HEK293 (cell line): ENCODE measurements around the gene DNTTIP2.
A peak's percentile ranks its signal among the peaks of the same experiment; 100 is the strongest.
"Not testable (repeated sequence)": the region's sequence is repeated elsewhere in the genome, so short reads cannot be mapped to it uniquely, and the experiment has no call there.

Experiments used
- CTCF ChIA-PET: fragments of 350-600 bp; formaldehyde crosslinking; extraction: SDS; loops from one replicate; lab custom pipeline; 2021; ENCODE audit warnings: antibody characterized with exemption; lab: Yijun Ruan, JAX
- POLR2A ChIA-PET: fragments of 300-600 bp; formaldehyde crosslinking; extraction: SDS; loops from one replicate; lab custom pipeline; 2020; ENCODE audit warnings: antibody characterized with exemption, inconsistent platforms; lab: Yijun Ruan, JAX
- H3K27ac ChIP-seq: fragments of 200-500 bp; sonication (Bioruptor generic); 2 replicates; pipeline ENCODE4 v1.5.1; 2014; ENCODE audit warnings: low read depth, low read length, control low read depth, inconsistent platforms; ENCODE audit errors: extremely low read depth
- H3K36me3 ChIP-seq, 2 experiments: fragments of 200-500 bp in 1 of 2; sonication (Bioruptor generic) in 1 of 2; 1 replicate in 1 of 2; 2 replicates in 1 of 2; pipeline ENCODE4 v1.5.1; 2014 to 2017; ENCODE audit warnings: inconsistent platforms in 2 of 2, low read length in 2 of 2; ENCODE audit not compliant: control insufficient read depth in 2 of 2, insufficient read depth in 1 of 2
- H3K4me1 ChIP-seq: fragments of 200-500 bp; sonication (Bioruptor generic); 2 replicates; pipeline ENCODE4 v1.5.1; 2014; ENCODE audit warnings: mild to moderate bottlenecking, low read length, inconsistent platforms; ENCODE audit not compliant: control insufficient read depth, insufficient read depth
- H3K4me3 ChIP-seq: 2 replicates; pipeline ENCODE4 v1.5.1; 2011; ENCODE audit warnings: low read depth, mild to moderate bottlenecking, control low read depth, low read length, moderate library complexity
- H3K9me3 ChIP-seq: fragments of 200-500 bp; sonication (Bioruptor generic); 2 replicates; pipeline ENCODE4 v1.5.1; 2014; ENCODE audit warnings: low read depth, low read length, inconsistent platforms; ENCODE audit not compliant: control insufficient read depth, insufficient read depth
- BCL11B ChIP-seq: fragments of 450-650 bp; formaldehyde crosslinking; IDR thresholded peaks from 2 replicates; pipeline ENCODE4 v1.5.1; 2016; ENCODE audit warnings: low read depth, missing biosample characterization, missing genetic modification characterization
- GLIS2 ChIP-seq: fragments of 450-650 bp; formaldehyde crosslinking; IDR thresholded peaks from 2 replicates; pipeline ENCODE4 v1.5.1; 2016; ENCODE audit warnings: missing biosample characterization, missing genetic modification characterization
- IKZF3 ChIP-seq: fragments of 450-650 bp; IDR thresholded peaks from 2 replicates; pipeline ENCODE4 v1.5.0; 2018; ENCODE audit warnings: missing biosample characterization, mild to moderate bottlenecking, missing genetic modification characterization, moderate library complexity
- OVOL3 ChIP-seq: fragments of 450-650 bp; formaldehyde crosslinking; IDR thresholded peaks from 2 replicates; pipeline ENCODE4 v1.5.1; 2016; ENCODE audit warnings: missing biosample characterization, missing genetic modification characterization
- ZBTB17 ChIP-seq: fragments of 450-650 bp; formaldehyde crosslinking; IDR thresholded peaks from 2 replicates; pipeline ENCODE4 v1.5.1; 2016; ENCODE audit warnings: missing biosample characterization, missing genetic modification characterization
- ZFHX2 ChIP-seq: fragments of 450-650 bp; formaldehyde crosslinking; conservative IDR thresholded peaks from 2 replicates; pipeline ENCODE4 v1.5.1; 2016; ENCODE audit warnings: missing biosample characterization, missing genetic modification characterization
- ZNF239 ChIP-seq: fragments of 450-650 bp; formaldehyde crosslinking; IDR thresholded peaks from 2 replicates; pipeline ENCODE4 v1.5.1; 2016; ENCODE audit warnings: missing biosample characterization, missing genetic modification characterization
- ZNF24 ChIP-seq: fragments of 450-650 bp; formaldehyde crosslinking; IDR thresholded peaks from 2 replicates; pipeline ENCODE4 v1.5.1; 2016; ENCODE audit warnings: missing biosample characterization, missing genetic modification characterization
- ZNF274 ChIP-seq, 2 experiments: fragments of 200-500 bp in 1 of 2; fragments of 450-650 bp in 1 of 2; sonication (Bioruptor generic) in 1 of 2; formaldehyde crosslinking in 1 of 2; IDR thresholded peaks; 2 replicates each; pipeline versions ENCODE4 v1.5.1 to v1.6.1; 2014 to 2016; ENCODE audit warnings: borderline replicate concordance in 1 of 2, inconsistent platforms in 1 of 2, low read length in 1 of 2, missing biosample characterization in 1 of 2, missing genetic modification characterization in 1 of 2
- ZNF362 ChIP-seq: fragments of 450-650 bp; formaldehyde crosslinking; IDR thresholded peaks from 2 replicates; pipeline ENCODE4 v1.5.1; 2016; ENCODE audit warnings: missing biosample characterization, missing genetic modification characterization
- ZNF391 ChIP-seq: fragments of 450-650 bp; formaldehyde crosslinking; IDR thresholded peaks from 2 replicates; pipeline ENCODE4 v1.5.1; 2016; ENCODE audit warnings: low read depth, missing biosample characterization, missing genetic modification characterization, borderline replicate concordance
- ZNF426 ChIP-seq: fragments of 450-650 bp; formaldehyde crosslinking; IDR thresholded peaks from 2 replicates; pipeline ENCODE4 v1.5.1; 2017; ENCODE audit warnings: missing biosample characterization, missing genetic modification characterization, mild to moderate bottlenecking, inconsistent platforms, moderate library complexity
- ZNF488 ChIP-seq: fragments of 450-650 bp; formaldehyde crosslinking; IDR thresholded peaks from 2 replicates; pipeline ENCODE4 v1.5.1; 2016; ENCODE audit warnings: missing biosample characterization, missing genetic modification characterization
- ZNF558 ChIP-seq: fragments of 450-650 bp; formaldehyde crosslinking; IDR thresholded peaks from 2 replicates; pipeline ENCODE4 v1.5.1; 2016; ENCODE audit warnings: missing biosample characterization, missing genetic modification characterization
- ZNF623 ChIP-seq: fragments of 450-650 bp; formaldehyde crosslinking; IDR thresholded peaks from 2 replicates; pipeline ENCODE4 v1.5.1; 2016; ENCODE audit warnings: missing biosample characterization, missing genetic modification characterization
- ZNF670 ChIP-seq: fragments of 450-650 bp; formaldehyde crosslinking; IDR thresholded peaks from 2 replicates; pipeline ENCODE4 v1.5.1; 2016; ENCODE audit warnings: missing biosample characterization, missing genetic modification characterization, low read depth
- ZNF707 ChIP-seq: fragments of 450-650 bp; formaldehyde crosslinking; IDR thresholded peaks from 2 replicates; pipeline ENCODE4 v1.5.1; 2016; ENCODE audit warnings: missing biosample characterization, missing genetic modification characterization
- TF ChIP-seq, protein P1 (sequence below): fragments of 450-650 bp; formaldehyde crosslinking; IDR thresholded peaks from 2 replicates; pipeline ENCODE4 v1.5.1; 2017; ENCODE audit warnings: missing biosample characterization, missing genetic modification characterization
- TF ChIP-seq, protein P2 (sequence below): fragments of 450-650 bp; formaldehyde crosslinking; IDR thresholded peaks from 2 replicates; pipeline ENCODE4 v1.5.1; 2016; ENCODE audit warnings: missing biosample characterization, missing genetic modification characterization
- TF ChIP-seq, protein P3 (sequence below): fragments of 450-650 bp; formaldehyde crosslinking; IDR thresholded peaks from 2 replicates; pipeline ENCODE4 v1.5.1; 2017; ENCODE audit warnings: missing biosample characterization, missing genetic modification characterization

The DNTTIP2 gene

GRCh38 chr1:93864175-93864574 lies 14.8 kb downstream of the DNTTIP2 start (continued):
- TF ChIP-seq ZNF558 (tag by site-specific recombination) (0 out of 2 replicates have a peak, but pooled peaks have one; percentile 25), ZNF274 (IDR thresholded peaks at IDR 0.05; ENCODE audit: low read length) (no peak), ZNF274 (tag by site-specific recombination; IDR thresholded peaks at IDR 0.05; ENCODE audit: borderline replicate concordance) (no peak), ZBTB17 (tag by site-specific recombination) (peak; percentile 63), BCL11B (tag by site-specific recombination) (no peak)

- H3K27ac ChIP-seq, H3K9me3 ChIP-seq, CTCF ChIA-PET, H3K4me3 ChIP-seq, H3K4me1 ChIP-seq, H3K36me3 ChIP-seq, POLR2A ChIA-PET: not testable (repeated sequence)
Observed at GRCh38 chr1:93857653-93858052, 21.4 kb downstream of the DNTTIP2 start.

GRCh38 chr1:93855983-93856382 lies 23.0 kb downstream of the DNTTIP2 start:
- H3K9me3 ChIP-seq, H3K27ac ChIP-seq, H3K36me3 ChIP-seq, POLR2A ChIA-PET, CTCF ChIA-PET, H3K4me1 ChIP-seq, H3K4me3 ChIP-seq: not testable (repeated sequence)

GRCh38 chr1:93853940-93854339 lies 25.1 kb downstream of the DNTTIP2 start:
- TF ChIP-seq ZNF24 (tag by site-specific recombination) (no peak), ZNF707 (tag by site-specific recombination) (no peak), ZNF391 (tag by site-specific recombination) (no peak), OVOL3 (tag by site-specific recombination) (no peak), ZNF362 (tag by site-specific recombination) (no peak), ZNF239 (tag by site-specific recombination) (no peak), ZNF426 (tag by site-specific recombination) (no peak), IKZF3 (tag by site-specific recombination) (no peak), ZNF488 (tag by site-specific recombination) (no peak), ZNF670 (tag by site-specific recombination) (no peak), ZFHX2 (tag by site-specific recombination) (no peak), GLIS2 (tag by site-specific recombination) (no peak), ZNF623 (no peak)
- TF ChIP-seq, protein P1, sequence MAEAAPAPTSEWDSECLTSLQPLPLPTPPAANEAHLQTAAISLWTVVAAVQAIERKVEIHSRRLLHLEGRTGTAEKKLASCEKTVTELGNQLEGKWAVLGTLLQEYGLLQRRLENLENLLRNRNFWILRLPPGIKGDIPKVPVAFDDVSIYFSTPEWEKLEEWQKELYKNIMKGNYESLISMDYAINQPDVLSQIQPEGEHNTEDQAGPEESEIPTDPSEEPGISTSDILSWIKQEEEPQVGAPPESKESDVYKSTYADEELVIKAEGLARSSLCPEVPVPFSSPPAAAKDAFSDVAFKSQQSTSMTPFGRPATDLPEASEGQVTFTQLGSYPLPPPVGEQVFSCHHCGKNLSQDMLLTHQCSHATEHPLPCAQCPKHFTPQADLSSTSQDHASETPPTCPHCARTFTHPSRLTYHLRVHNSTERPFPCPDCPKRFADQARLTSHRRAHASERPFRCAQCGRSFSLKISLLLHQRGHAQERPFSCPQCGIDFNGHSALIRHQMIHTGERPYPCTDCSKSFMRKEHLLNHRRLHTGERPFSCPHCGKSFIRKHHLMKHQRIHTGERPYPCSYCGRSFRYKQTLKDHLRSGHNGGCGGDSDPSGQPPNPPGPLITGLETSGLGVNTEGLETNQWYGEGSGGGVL (tag by site-specific recombination): no peak
- TF ChIP-seq, protein P2, sequence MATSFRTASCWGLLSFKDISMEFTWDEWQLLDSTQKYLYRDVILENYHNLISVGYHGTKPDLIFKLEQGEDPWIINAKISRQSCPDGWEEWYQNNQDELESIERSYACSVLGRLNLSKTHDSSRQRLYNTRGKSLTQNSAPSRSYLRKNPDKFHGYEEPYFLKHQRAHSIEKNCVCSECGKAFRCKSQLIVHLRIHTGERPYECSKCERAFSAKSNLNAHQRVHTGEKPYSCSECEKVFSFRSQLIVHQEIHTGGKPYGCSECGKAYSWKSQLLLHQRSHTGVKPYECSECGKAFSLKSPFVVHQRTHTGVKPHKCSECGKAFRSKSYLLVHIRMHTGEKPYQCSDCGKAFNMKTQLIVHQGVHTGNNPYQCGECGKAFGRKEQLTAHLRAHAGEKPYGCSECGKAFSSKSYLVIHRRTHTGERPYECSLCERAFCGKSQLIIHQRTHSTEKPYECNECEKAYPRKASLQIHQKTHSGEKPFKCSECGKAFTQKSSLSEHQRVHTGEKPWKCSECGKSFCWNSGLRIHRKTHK (tag by site-specific recombination): no peak
- TF ChIP-seq, protein P3, sequence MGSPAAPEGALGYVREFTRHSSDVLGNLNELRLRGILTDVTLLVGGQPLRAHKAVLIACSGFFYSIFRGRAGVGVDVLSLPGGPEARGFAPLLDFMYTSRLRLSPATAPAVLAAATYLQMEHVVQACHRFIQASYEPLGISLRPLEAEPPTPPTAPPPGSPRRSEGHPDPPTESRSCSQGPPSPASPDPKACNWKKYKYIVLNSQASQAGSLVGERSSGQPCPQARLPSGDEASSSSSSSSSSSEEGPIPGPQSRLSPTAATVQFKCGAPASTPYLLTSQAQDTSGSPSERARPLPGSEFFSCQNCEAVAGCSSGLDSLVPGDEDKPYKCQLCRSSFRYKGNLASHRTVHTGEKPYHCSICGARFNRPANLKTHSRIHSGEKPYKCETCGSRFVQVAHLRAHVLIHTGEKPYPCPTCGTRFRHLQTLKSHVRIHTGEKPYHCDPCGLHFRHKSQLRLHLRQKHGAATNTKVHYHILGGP (tag by site-specific recombination): no peak
- Histone ChIP-seq H3K36me3 (no peaks in the 10 kb centered on the region), H3K27ac (no peak overlapping the region), H3K9me3 (no peaks in the 10 kb centered on the region), H3K4me3 (no peak overlapping the region), H3K4me1 (no peaks in the 10 kb centered on the region)
- ChIA-PET POLR2A (no interaction called here), CTCF (no interaction called here)
